HepG2 (cell line): ENCODE measurements around the gene MBD3. TPM values are rescaled to one million over a fixed set of nuclear protein-coding genes. Genes with fewer than 3 reads are reported as not detected.
A peak's percentile ranks its signal among the peaks of the same experiment; 100 is the strongest.

Source experiments
- ATF4 ChIP-seq, 2 experiments: fragments of 450-650 bp in 1 of 2; sonication (generic) in 1 of 2; formaldehyde crosslinking; IDR thresholded peaks; 2 replicates each; pipeline versions ENCODE4 v1.5.0 to v1.8.0; 2020 to 2022; ENCODE audit warnings: mild to moderate bottlenecking in 1 of 2, missing genetic modification reagents in 1 of 2
- ATF7 ChIP-seq, 2 experiments: fragments of 450-650 bp in 1 of 2; sonication (generic) in 1 of 2; formaldehyde crosslinking in 1 of 2; IDR thresholded peaks; 2 replicates each; pipeline versions ENCODE4 v1.4.0 to v1.6.1; 2016 to 2020; ENCODE audit warnings: antibody characterized with exemption in 1 of 2, mild to moderate bottlenecking in 1 of 2, missing genetic modification reagents in 1 of 2
- CCAR2 ChIP-seq: fragments of 200-400 bp; formaldehyde crosslinking; optimal IDR thresholded peaks from 2 replicates; pipeline ENCODE3; 2018; ENCODE audit warnings: low read depth, mild to moderate bottlenecking, low read length, moderate library complexity
- CREBL2 ChIP-seq: sonication (generic); formaldehyde crosslinking; IDR thresholded peaks from 2 replicates; pipeline ENCODE4 v1.8.1; 2023; ENCODE audit warnings: missing genetic modification reagents, mild to moderate bottlenecking, borderline replicate concordance
- DNMT3B ChIP-seq: conservative IDR thresholded peaks from 2 replicates; pipeline ENCODE4 v1.6.1; 2016; ENCODE audit warnings: missing biosample characterization, control low read depth
- GPBP1L1 ChIP-seq: sonication (generic); formaldehyde crosslinking; IDR thresholded peaks from 2 replicates; pipeline ENCODE4 v1.5.0; 2020; ENCODE audit warnings: mild to moderate bottlenecking, missing genetic modification reagents
- HOXA3 ChIP-seq: sonication (generic); formaldehyde crosslinking; IDR thresholded peaks from 2 replicates; pipeline ENCODE4 v1.5.0; 2020; ENCODE audit warnings: missing genetic modification reagents
- PRPF4 ChIP-seq: fragments of 200-400 bp; formaldehyde crosslinking; IDR thresholded peaks from 2 replicates; pipeline ENCODE4 v1.6.1; 2016; ENCODE audit warnings: low read length, low read depth; ENCODE audit not compliant: poor library complexity, severe bottlenecking
- RAD51 ChIP-seq: fragments of 450-650 bp; IDR thresholded peaks from 2 replicates; pipeline ENCODE4 v1.6.1; 2016; ENCODE audit warnings: borderline replicate concordance
- SMAD9 ChIP-seq: sonication (generic); formaldehyde crosslinking; IDR thresholded peaks from 2 replicates; pipeline ENCODE4 v1.5.1; 2020; ENCODE audit warnings: mild to moderate bottlenecking, missing genetic modification reagents
- SMC3 ChIP-seq: IDR thresholded peaks from 2 replicates; pipeline ENCODE4 v1.6.1; 2011; ENCODE audit warnings: low read length, improper control_type of control experiment
- SNAPC2 ChIP-seq: sonication (generic); formaldehyde crosslinking; IDR thresholded peaks from 2 replicates; pipeline ENCODE4 v1.8.1; 2022; ENCODE audit warnings: mild to moderate bottlenecking, missing genetic modification reagents
- SOX13 ChIP-seq, 3 experiments: fragments of 450-650 bp in 1 of 3; sonication (generic) in 1 of 3; formaldehyde crosslinking in 1 of 3; IDR thresholded peaks in 2 of 3; conservative IDR thresholded peaks in 1 of 3; 2 replicates each; pipeline versions ENCODE4 v1.5.0 to v1.6.1; 2016 to 2020; ENCODE audit warnings: antibody characterized with exemption in 1 of 3, mild to moderate bottlenecking in 1 of 3, missing compliant biosample characterization in 1 of 3, missing genetic modification reagents in 1 of 3, moderate library complexity in 1 of 3
- SOX6 ChIP-seq, 2 experiments: fragments of 450-650 bp in 1 of 2; sonication (generic) in 1 of 2; formaldehyde crosslinking in 1 of 2; IDR thresholded peaks; 2 replicates each; pipeline versions ENCODE4 v1.4.0 to v1.6.1; 2017 to 2020; ENCODE audit warnings: antibody characterized with exemption in 1 of 2, mild to moderate bottlenecking in 1 of 2, missing genetic modification reagents in 1 of 2
- SP5 ChIP-seq: IDR thresholded peaks from 2 replicates; pipeline ENCODE4 v1.6.1; 2016; ENCODE audit warnings: low read depth, borderline replicate concordance
- SPEN ChIP-seq: sonication (generic); formaldehyde crosslinking; IDR thresholded peaks from 2 replicates; pipeline ENCODE4 v1.5.1; 2020; ENCODE audit warnings: low read depth, mild to moderate bottlenecking, missing genetic modification reagents
- ZFP36 ChIP-seq: fragments of 150-350 bp; IDR thresholded peaks from 2 replicates; pipeline ENCODE4 v1.6.1; 2018; ENCODE audit warnings: borderline replicate concordance, low read length, low read depth; ENCODE audit not compliant: partially characterized antibody
- ZNF121 ChIP-seq: sonication (generic); formaldehyde crosslinking; IDR thresholded peaks from 2 replicates; pipeline ENCODE4 v1.5.0; 2020; ENCODE audit warnings: mild to moderate bottlenecking, missing genetic modification reagents
- ZNF292 ChIP-seq: sonication (generic); formaldehyde crosslinking; IDR thresholded peaks from 2 replicates; pipeline ENCODE4 v1.8.1; 2022; ENCODE audit warnings: mild to moderate bottlenecking, low read depth, missing genetic modification reagents, borderline replicate concordance
- ZNF513 ChIP-seq: sonication (generic); formaldehyde crosslinking; conservative IDR thresholded peaks from 2 replicates; pipeline ENCODE4 v1.5.0; 2020; ENCODE audit warnings: missing genetic modification reagents
- ZNF572 ChIP-seq: sonication (generic); formaldehyde crosslinking; IDR thresholded peaks from 2 replicates; pipeline ENCODE4 v1.5.1; 2020; ENCODE audit warnings: mild to moderate bottlenecking, missing genetic modification reagents
- ZNF720 ChIP-seq: sonication (generic); formaldehyde crosslinking; IDR thresholded peaks from 2 replicates; pipeline ENCODE4 v1.4.0; 2020; ENCODE audit warnings: missing genetic modification reagents
- ZNF746 ChIP-seq: sonication (generic); formaldehyde crosslinking; IDR thresholded peaks from 2 replicates; pipeline ENCODE4 v1.8.0; 2022; ENCODE audit warnings: mild to moderate bottlenecking, missing genetic modification reagents
- ZNF776 ChIP-seq: sonication (generic); formaldehyde crosslinking; IDR thresholded peaks from 2 replicates; pipeline ENCODE4 v1.4.0; 2020; ENCODE audit warnings: mild to moderate bottlenecking, missing genetic modification reagents
- polyA plus RNA-seq, 8 experiments: library from polyadenylated mRNA; depleted of rRNA in 3 of 8; stranded (reverse) in 7 of 8; unstranded in 1 of 8; fragments of >200 nt; fragmentation: Illumina TruSeq in 4 of 8; extraction: Trizol in 4 of 8; gene quantifications; 2 replicates each; pipeline versions ENCODE4 v1.2.1 to v1.2.3, GENCODE V29; 2011 to 2016; ENCODE audit warnings: low read depth in 4 of 8, missing spikeins in 1 of 8, mixed read lengths in 1 of 8; ENCODE audit not compliant: insufficient read depth in 1 of 8
- total RNA-seq, 5 experiments: library from RNA; depleted of rRNA; stranded (reverse); fragments of >200 nt; fragmentation: Illumina TruSeq; extraction: Trizol; gene quantifications; 2 replicates each; pipeline ENCODE4 v1.2.3, GENCODE V29; 2016; ENCODE audit warnings: low read depth in 1 of 5

Gene MBD3
- total and polyA plus RNA-seq, 2 of the 13 experiments (the other 11 are each of a cell fraction or from before 2014, with no cell fraction given) = 21.2 to 76.9 TPM

- TF ChIP-seq ATF4 (CRISPR knock-in tag; IDR thresholded peaks at IDR 0.05) = no peak
- TF ChIP-seq ATF7 (IDR thresholded peaks at IDR 0.05) = no peak
- no peak for TF ChIP-seq ATF7 (CRISPR knock-in tag; IDR thresholded peaks at IDR 0.05)
- TF ChIP-seq ZFP36 = no peak
- no peak for TF ChIP-seq ZNF720
- TF ChIP-seq ZNF776 (CRISPR knock-in tag) = 0 out of 2 replicates have a peak, but pooled peaks have one; percentile 44
- peak; percentile 39 for TF ChIP-seq SPEN (CRISPR knock-in tag)
- peak; percentile 51 for TF ChIP-seq SMC3
- TF ChIP-seq SOX13 (IDR thresholded peaks at IDR 0.05) = no peak
- peak in 1 of 2 experiments; percentile 15; a peak in 1 of 4 replicates for TF ChIP-seq SOX13 (CRISPR knock-in tag; conservative IDR thresholded peaks at IDR 0.05 in 1 of 2, IDR thresholded peaks at IDR 0.05 in 1 of 2)
- peak; percentile 44; the same call in 1 of the 2 replicates for TF ChIP-seq DNMT3B (CRISPR knock-in tag)
- 0 out of 2 replicates have a peak, but pooled peaks have one; percentile 61 for TF ChIP-seq SP5 (CRISPR knock-in tag)
- no peak for TF ChIP-seq PRPF4
- TF ChIP-seq SNAPC2 = peak; percentile 35; the same call in 1 of the 2 replicates
- TF ChIP-seq CREBL2 (CRISPR knock-in tag) = no peak
- no peak for TF ChIP-seq ZNF513 (CRISPR knock-in tag)
- TF ChIP-seq ZNF121 (CRISPR knock-in tag) = no peak
- no peak for TF ChIP-seq ZNF292 (CRISPR knock-in tag)
- TF ChIP-seq GPBP1L1 (CRISPR knock-in tag) = no peak
- TF ChIP-seq CCAR2 = no peak
- TF ChIP-seq SMAD9 = no peak
- TF ChIP-seq ZNF746 (CRISPR knock-in tag) = no peak
- TF ChIP-seq SOX6 (IDR thresholded peaks at IDR 0.05) = no peak
- TF ChIP-seq SOX6 (CRISPR knock-in tag; IDR thresholded peaks at IDR 0.05) = no peak
- TF ChIP-seq RAD51 = peak; percentile 65; the same call in 1 of the 2 replicates
- TF ChIP-seq HOXA3 (CRISPR knock-in tag) = peak; percentile 58; the same call in 1 of the 2 replicates
- TF ChIP-seq ZNF572 (CRISPR knock-in tag) = 0 out of 2 replicates have a peak, but pooled peaks have one; percentile 33
These were observed 12.8 kb upstream of the MBD3 start, which contains the start of gene UQCR11 (continued) for GRCh38 chr19:1605236-1606137.
